Breast epithelium (tissue), 3 donors: ENCODE results near the gene KCNJ12.
"Not testable (repeated sequence)": the region's sequence is repeated elsewhere in the genome, so short reads cannot be mapped to it uniquely, and the experiment has no call there.

Experiments
- POLR2A ChIP-seq: fragments of 450-650 bp; IDR thresholded peaks from one replicate; pipeline ENCODE4 v1.6.1; 2016; ENCODE audit warnings: antibody characterized with exemption, mild to moderate bottlenecking, moderate library complexity
- POLR2AphosphoS5 ChIP-seq, 3 donors: sonication (generic); formaldehyde crosslinking; IDR thresholded peaks; one replicate each; pipeline ENCODE4 v1.6.1; 2017; ENCODE audit warnings: antibody characterized with exemption in 3 of 3
- TF ChIP-seq, protein P1 (sequence below), 3 donors: fragments of 450-650 bp; IDR thresholded peaks; one replicate each; pipeline ENCODE4 v1.5.1; 2016 to 2017; ENCODE audit warnings: antibody characterized with exemption in 3 of 3, mild to moderate bottlenecking in 3 of 3, moderate library complexity in 3 of 3

DNA sequence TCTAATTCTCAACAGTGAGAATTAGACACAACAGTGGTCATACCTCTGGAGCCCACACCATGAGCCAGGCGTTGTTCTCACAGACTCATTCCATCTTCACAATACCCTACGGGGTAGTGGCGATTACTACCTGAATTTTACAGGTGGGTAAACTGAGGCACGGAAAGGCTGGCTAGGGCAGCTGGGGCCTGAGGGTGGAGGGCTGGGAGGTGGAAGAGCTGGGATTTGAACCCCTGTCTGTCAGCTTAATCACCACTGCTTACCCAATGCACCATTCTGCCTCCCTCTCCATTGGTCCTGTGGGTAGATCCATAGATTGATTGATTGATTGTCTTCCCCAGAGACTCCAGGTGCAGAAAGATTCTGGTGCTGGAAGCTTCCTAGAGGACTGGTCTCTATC lies 31.4 kb upstream of the KCNJ12 start:
- TF ChIP-seq, protein P1, sequence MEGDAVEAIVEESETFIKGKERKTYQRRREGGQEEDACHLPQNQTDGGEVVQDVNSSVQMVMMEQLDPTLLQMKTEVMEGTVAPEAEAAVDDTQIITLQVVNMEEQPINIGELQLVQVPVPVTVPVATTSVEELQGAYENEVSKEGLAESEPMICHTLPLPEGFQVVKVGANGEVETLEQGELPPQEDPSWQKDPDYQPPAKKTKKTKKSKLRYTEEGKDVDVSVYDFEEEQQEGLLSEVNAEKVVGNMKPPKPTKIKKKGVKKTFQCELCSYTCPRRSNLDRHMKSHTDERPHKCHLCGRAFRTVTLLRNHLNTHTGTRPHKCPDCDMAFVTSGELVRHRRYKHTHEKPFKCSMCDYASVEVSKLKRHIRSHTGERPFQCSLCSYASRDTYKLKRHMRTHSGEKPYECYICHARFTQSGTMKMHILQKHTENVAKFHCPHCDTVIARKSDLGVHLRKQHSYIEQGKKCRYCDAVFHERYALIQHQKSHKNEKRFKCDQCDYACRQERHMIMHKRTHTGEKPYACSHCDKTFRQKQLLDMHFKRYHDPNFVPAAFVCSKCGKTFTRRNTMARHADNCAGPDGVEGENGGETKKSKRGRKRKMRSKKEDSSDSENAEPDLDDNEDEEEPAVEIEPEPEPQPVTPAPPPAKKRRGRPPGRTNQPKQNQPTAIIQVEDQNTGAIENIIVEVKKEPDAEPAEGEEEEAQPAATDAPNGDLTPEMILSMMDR (IDR thresholded peaks at IDR 0.05), result not testable (repeated sequence)
- TF ChIP-seq POLR2AphosphoS5 (IDR thresholded peaks at IDR 0.05); POLR2A: not testable (repeated sequence)
